Retina (tissue), 1 donor: ENCODE measurements around the gene FAR2.
"Not testable (repeated sequence)": the region's sequence is repeated elsewhere in the genome, so short reads cannot be mapped to it uniquely, and the experiment has no call there.

Source experiments
- DNase-seq: peaks from one replicate; pipeline ENCODE4 v3.0.0-alpha.2; 2016

The FAR2 gene

GRCh38 chr12:29148911-29149690, at the start of gene FAR2:
FAR2 (plus strand) TSS chr12:29149278; CDS start chr12:29270450, 121,172 bp downstream.
- DNase-seq, result peak; percentile 85

GRCh38 chr12:29102741-29103140, 46.3 kb upstream of the FAR2 start:
- DNase-seq, result no peak

GRCh38 chr12:29103539-29103974, 45.5 kb upstream of the FAR2 start:
- no peak for DNase-seq

GRCh38 chr12:29104516-29104915, 44.6 kb upstream of the FAR2 start:
- no peak for DNase-seq

- DNase-seq, result no peak
Observed at GRCh38 chr12:29110506-29111442, 38.3 kb upstream of the FAR2 start.

- DNase-seq, result no peak
Observed at GRCh38 chr12:29113101-29113500, 36.0 kb upstream of the FAR2 start.

- no peak for DNase-seq
Observed at GRCh38 chr12:29116414-29116813, 32.7 kb upstream of the FAR2 start.

- no peak for DNase-seq
Observed at GRCh38 chr12:29131539-29131938, 17.5 kb upstream of the FAR2 start.

- no peak for DNase-seq
Observed at GRCh38 chr12:29132316-29132715, 16.8 kb upstream of the FAR2 start.

- DNase-seq, result no peak
Observed at GRCh38 chr12:29133181-29133580, 15.9 kb upstream of the FAR2 start.

- DNase-seq, result no peak
Observed at GRCh38 chr12:29133680-29134079, 15.4 kb upstream of the FAR2 start.

GRCh38 chr12:29138256-29138655, 10.8 kb upstream of the FAR2 start:
- DNase-seq, result not testable (repeated sequence)

GRCh38 chr12:29138855-29139254, 10.2 kb upstream of the FAR2 start:
- not testable (repeated sequence) for DNase-seq

GRCh38 chr12:29145372-29146170, 3.5 kb upstream of the FAR2 start:
- DNase-seq, result no peak

- DNase-seq, result no peak
Observed at GRCh38 chr12:29146196-29146595, 2.9 kb upstream of the FAR2 start.

GRCh38 chr12:29147731-29148595, 1.1 kb upstream of the FAR2 start:
- peak; percentile 54 for DNase-seq

GRCh38 chr12:29148596-29148910, 525 bp upstream of the FAR2 start:
- no peak for DNase-seq

GRCh38 chr12:29149691-29150281, 708 bp downstream of the FAR2 start:
- DNase-seq, result peak; percentile 69

- DNase-seq, result peak; percentile 14
Observed at GRCh38 chr12:29150462-29150861, 1.4 kb downstream of the FAR2 start.

- DNase-seq, result no peak
Observed at GRCh38 chr12:29152223-29152868, 3.3 kb downstream of the FAR2 start.
